HepG2 (cell line): Measurements from ENCODE around the gene PLEKHN1. TPM values are rescaled to one million over a fixed set of nuclear protein-coding genes. Genes with fewer than 3 reads are reported as not detected.

Experiments
- ATAC-seq: fragments of 200-7000 bp; cut with Tn5 transposase; 3 replicates; pipeline ENCODE4 v1.9.1; 2020; ENCODE audit warnings: mild to moderate bottlenecking, moderate library complexity
- BruUV-seq: library from RNA; stranded (reverse); fragments of 400-500 nt; replicated peaks from 2 replicates; lab custom pipeline; 2021; lab: Mats Ljungman, UMichigan
- CTCF ChIA-PET: fragments of 300-600 bp; formaldehyde crosslinking; extraction: SDS; loops from one replicate; lab custom pipeline; 2021; ENCODE audit warnings: low total read pairs, inconsistent platforms, low intra/inter-chr PET ratio; lab: Yijun Ruan, JAX
- POLR2A ChIA-PET: fragments of 350-600 bp; sonication (Branson Sonifier 250); formaldehyde crosslinking; loops from one replicate; lab custom pipeline; 2020; ENCODE audit warnings: antibody characterized with exemption, inconsistent platforms; lab: Yijun Ruan, JAX
- DNase-seq: peaks from one replicate; pipeline ENCODE4 v3.0.0-alpha.2; 2015; ENCODE audit warnings: low spot score
- FAIRE-seq: peaks from 3 replicates; lab custom pipeline; 2011; peaks lifted over from hg19 to GRCh38; lab: Jason Lieb, UNC
- H2AFZ ChIP-seq: one replicate; pipeline ENCODE4 v1.6.1; 2011; ENCODE audit warnings: low read length, inconsistent platforms
- H3K27ac ChIP-seq: fragments of 300-600 bp; 3 replicates; pipeline ENCODE4 v1.8.0; 2011; ENCODE audit warnings: mixed run types, mild to moderate bottlenecking, mixed read lengths, low read length, inconsistent platforms; ENCODE audit not compliant: insufficient read depth; ENCODE audit errors: extremely low read length
- H3K27me3 ChIP-seq, 2 experiments: fragments of 200-600 bp in 1 of 2; 2 replicates in 1 of 2; 3 replicates in 1 of 2; pipeline versions ENCODE4 v1.6.0 to v1.8.0; 2011; ENCODE audit warnings: low read length in 2 of 2, mild to moderate bottlenecking in 2 of 2, moderate library complexity in 2 of 2, inconsistent platforms in 1 of 2; ENCODE audit not compliant: insufficient read depth in 2 of 2, control insufficient read depth in 1 of 2
- H3K36me3 ChIP-seq, 2 experiments: fragments of 200-600 bp in 1 of 2; replicated peaks in 1 of 2; 2 replicates in 1 of 2; 3 replicates in 1 of 2; pipeline versions ENCODE4 v1.5.1 to v1.8.0; 2011; ENCODE audit warnings: low read length in 2 of 2, inconsistent platforms in 1 of 2; ENCODE audit not compliant: insufficient read depth in 2 of 2, control insufficient read depth in 1 of 2
- H3K4me1 ChIP-seq: 2 replicates; pipeline ENCODE4 v1.5.1; 2012; ENCODE audit warnings: low read length, inconsistent platforms; ENCODE audit not compliant: insufficient read depth
- H3K4me2 ChIP-seq: 2 replicates; pipeline ENCODE4 v1.6.0; 2011; ENCODE audit warnings: low read depth, low read length, inconsistent platforms
- H3K4me3 ChIP-seq, 3 experiments: fragments of 200-600 bp in 1 of 3; sonication (generic), shearing (Covaris generic) in 1 of 3; replicated peaks in 1 of 3; 2 replicates each; pipeline ENCODE4 v1.5.1; 2011 to 2016; ENCODE audit warnings: low read length in 3 of 3, inconsistent platforms in 2 of 3, low read depth in 2 of 3, mild to moderate bottlenecking in 2 of 3, control low read depth in 1 of 3, mixed read lengths in 1 of 3; ENCODE audit not compliant: insufficient read depth in 1 of 3
- H3K79me2 ChIP-seq: one replicate; pipeline ENCODE4 v1.6.1; 2011; ENCODE audit warnings: low read length, inconsistent platforms; ENCODE audit not compliant: insufficient read depth
- H3K9ac ChIP-seq: 2 replicates; pipeline ENCODE4 v1.6.0; 2011; ENCODE audit warnings: mild to moderate bottlenecking, low read depth, low read length, inconsistent platforms; ENCODE audit not compliant: insufficient read depth
- H3K9me3 ChIP-seq: 2 replicates; pipeline ENCODE4 v1.5.1; 2012; ENCODE audit warnings: mild to moderate bottlenecking, low read length
- H4K20me1 ChIP-seq: 2 replicates; pipeline ENCODE4 v1.6.0; 2011; ENCODE audit warnings: inconsistent platforms, mild to moderate bottlenecking, low read length, moderate library complexity; ENCODE audit not compliant: insufficient read depth
- DNMT3B ChIP-seq: conservative IDR thresholded peaks from 2 replicates; pipeline ENCODE4 v1.6.1; 2016; ENCODE audit warnings: missing biosample characterization, control low read depth
- E2F2 ChIP-seq: sonication (generic); formaldehyde crosslinking; IDR thresholded peaks from 2 replicates; pipeline ENCODE4 v1.4.0; 2020; ENCODE audit warnings: missing genetic modification reagents, borderline replicate concordance
- EZH2 ChIP-seq: conservative IDR thresholded peaks from 2 replicates; pipeline ENCODE4 v1.6.1; 2012; ENCODE audit warnings: mild to moderate bottlenecking, low read depth, low read length, moderate library complexity
- JDP2 ChIP-seq: sonication (generic); formaldehyde crosslinking; IDR thresholded peaks from 2 replicates; pipeline ENCODE4 v1.8.1; 2022; ENCODE audit warnings: missing genetic modification reagents, borderline replicate concordance
- KAT2B ChIP-seq: fragments of 150-350 bp; IDR thresholded peaks from 2 replicates; pipeline ENCODE4 v1.6.1; 2014; ENCODE audit warnings: low read depth, low read length, borderline replicate concordance
- PAXIP1 ChIP-seq: sonication (generic); formaldehyde crosslinking; conservative IDR thresholded peaks from 2 replicates; pipeline ENCODE4 v1.4.0; 2020; ENCODE audit warnings: mild to moderate bottlenecking, missing genetic modification reagents, moderate library complexity
- ZBTB43 ChIP-seq: sonication (generic); formaldehyde crosslinking; conservative IDR thresholded peaks from 2 replicates; pipeline ENCODE4 v1.4.0; 2020; ENCODE audit warnings: missing genetic modification reagents
- ZNF326 ChIP-seq: sonication (generic); formaldehyde crosslinking; IDR thresholded peaks from 2 replicates; pipeline ENCODE4 v1.4.0; 2020; ENCODE audit warnings: missing genetic modification reagents, borderline replicate concordance
- ZNF331 ChIP-seq: sonication (generic); formaldehyde crosslinking; IDR thresholded peaks from 2 replicates; pipeline ENCODE4 v1.4.0; 2020; ENCODE audit warnings: missing genetic modification reagents
- ZNF570 ChIP-seq: sonication (generic); formaldehyde crosslinking; IDR thresholded peaks from 2 replicates; pipeline ENCODE4 v1.4.0; 2020; ENCODE audit warnings: mild to moderate bottlenecking, missing genetic modification reagents, borderline replicate concordance
- ZNF670 ChIP-seq: sonication (generic); formaldehyde crosslinking; IDR thresholded peaks from 2 replicates; pipeline ENCODE4 v1.8.0; 2022; ENCODE audit warnings: mild to moderate bottlenecking, missing genetic modification reagents, borderline replicate concordance
- WGBS: methylation state at CpG from one replicate; pipeline ENCODE4 v1.1.6; 2017; ENCODE audit warnings: low lambda C conversion rate; 5-methylcytosine and 5-hydroxymethylcytosine counted together
- in situ Hi-C: cut with HindIII; loops from 2 replicates; pipeline ENCODE4 v1.10.0; 2017; ENCODE audit warnings: low pct_unique_long_range_greater_than_20kb; ENCODE audit not compliant: extremely low pct_ligation_motif_present
- intact Hi-C: fragments of 100-400 bp; cut with micrococcal nuclease; formaldehyde crosslinking; loops from one replicate; pipeline ENCODE4 v1.10.0; 2022; ENCODE audit not compliant: unreplicated experiment
- polyA plus RNA-seq, 8 experiments: library from polyadenylated mRNA; depleted of rRNA in 3 of 8; stranded (reverse) in 7 of 8; unstranded in 1 of 8; fragments of >200 nt; fragmentation: Illumina TruSeq in 4 of 8; extraction: Trizol in 4 of 8; gene quantifications; 2 replicates each; pipeline versions ENCODE4 v1.2.1 to v1.2.3, GENCODE V29; 2011 to 2016; ENCODE audit warnings: low read depth in 4 of 8, missing spikeins in 1 of 8, mixed read lengths in 1 of 8; ENCODE audit not compliant: insufficient read depth in 1 of 8
- total RNA-seq, 5 experiments: library from RNA; depleted of rRNA; stranded (reverse); fragments of >200 nt; fragmentation: Illumina TruSeq; extraction: Trizol; gene quantifications; 2 replicates each; pipeline ENCODE4 v1.2.3, GENCODE V29; 2016; ENCODE audit warnings: low read depth in 1 of 5

PLEKHN1 gene
- total and polyA plus RNA-seq, 2 of the 13 experiments (the other 11 are each of a cell fraction or from before 2014, with no cell fraction given) = 0.42 to 0.58 TPM

GRCh38 chr1:927234-927633 is 39.0 kb upstream of the PLEKHN1 start:
- ChIA-PET POLR2A (no interaction called here), CTCF (no interaction called here)
- Histone ChIP-seq H3K4me3 (no peak overlapping the region), H3K27ac (no peak overlapping the region), H3K36me3 (no peaks in the 10 kb centered on the region), H2AFZ (no peak overlapping the region), H3K4me2 (no peak overlapping the region), H3K27me3 (peaks cover 38 to 86% of the 10 kb centered on the region in 2 experiments), H3K4me1 (peaks cover 8% of the 10 kb centered on the region), H3K79me2 (no peaks in the 10 kb centered on the region), H4K20me1 (peaks cover 3% of the 10 kb centered on the region; the same call in 1 of the 2 replicates), H3K9ac (no peak overlapping the region), H3K9me3 (no peaks in the 10 kb centered on the region)
- 67% methylated on average over 1 of the region's 9 CpGs for WGBS
- no TSS peak for BruUV-seq
- TF ChIP-seq ZNF670 (CRISPR knock-in tag) (no peak), EZH2 (peak; percentile 69; the same call in 1 of the 2 replicates)
- intact Hi-C loops = no loop called here
- in situ Hi-C loops = no loop called here
- DNase-seq = no peak
- ATAC-seq = no peak
- FAIRE-seq = no peak

- intact Hi-C loops = no loop called here
- no peak for TF ChIP-seq JDP2 (CRISPR knock-in tag)
- no peak for TF ChIP-seq E2F2 (CRISPR knock-in tag)
- no peak for TF ChIP-seq KAT2B
- TF ChIP-seq ZNF326 = no peak
- no peak for TF ChIP-seq PAXIP1
- TF ChIP-seq ZNF570 (CRISPR knock-in tag) = no peak
- no peak for TF ChIP-seq DNMT3B
- TF ChIP-seq ZBTB43 (CRISPR knock-in tag) = no peak
- no peak for TF ChIP-seq ZNF331 (CRISPR knock-in tag)
Observed at GRCh38 chr1:927748-928147, 38.5 kb upstream of the PLEKHN1 start.

More at GRCh38 chr1:927748-928147, 38.5 kb upstream of the PLEKHN1 start:
- H3K9ac ChIP-seq = no peak overlapping the region
- no peaks in the 10 kb centered on the region for H3K36me3 ChIP-seq
- WGBS = 58% methylated on average over 2 of the region's 10 CpGs
- H3K9me3 ChIP-seq = no peaks in the 10 kb centered on the region
- no peak overlapping the region for H3K27ac ChIP-seq
- H3K79me2 ChIP-seq = no peaks in the 10 kb centered on the region
- BruUV-seq = no TSS peak
- no peak overlapping the region for H2AFZ ChIP-seq
- in situ Hi-C loops = no loop called here
- no peak overlapping the region for H3K4me2 ChIP-seq
- ChIA-PET CTCF (no interaction called here), POLR2A (no interaction called here)
- peaks cover 36 to 86% of the 10 kb centered on the region in 2 experiments for H3K27me3 ChIP-seq
- H4K20me1 ChIP-seq = peaks cover 3% of the 10 kb centered on the region; the same call in 1 of the 2 replicates
- H3K4me1 ChIP-seq = peaks cover 8% of the 10 kb centered on the region
- H3K4me3 ChIP-seq = no peak overlapping the region
- DNase-seq (no peak), ATAC-seq (no peak), FAIRE-seq (no peak)
